OCI-LY1 (cell line): ENCODE measurements around the gene C2orf74.

Experiments used
- H2AFZ ChIP-seq: fragments of 200-600 bp; sonication (generic), shearing (Covaris generic); 2 replicates; pipeline ENCODE4 v1.6.0; 2014; ENCODE audit warnings: antibody characterized with exemption, mild to moderate bottlenecking, low read length
- H3F3A ChIP-seq: fragments of 200-600 bp; sonication (generic), shearing (Covaris generic); 2 replicates; pipeline ENCODE4 v1.6.0; 2014; ENCODE audit warnings: mild to moderate bottlenecking, antibody characterized with exemption, low read length, moderate library complexity; ENCODE audit not compliant: insufficient read depth
- H3K27ac ChIP-seq: fragments of 200-600 bp; sonication (generic); 2 replicates; pipeline ENCODE4 v1.5.1; 2014; ENCODE audit warnings: low read length, mixed run types, mild to moderate bottlenecking, low read depth; ENCODE audit not compliant: poor library complexity, severe bottlenecking
- H3K27me3 ChIP-seq: fragments of 200-600 bp; sonication (generic); 2 replicates; pipeline ENCODE4 v1.6.0; 2014; ENCODE audit warnings: antibody characterized with exemption, mild to moderate bottlenecking, low read length, moderate library complexity; ENCODE audit not compliant: insufficient read depth
- H3K36me3 ChIP-seq: fragments of 200-600 bp; sonication (generic); 2 replicates; pipeline ENCODE4 v1.6.1; 2014; ENCODE audit warnings: mild to moderate bottlenecking, antibody characterized with exemption, low read length, moderate library complexity, mixed read lengths; ENCODE audit not compliant: insufficient read depth
- H3K4me1 ChIP-seq: fragments of 200-600 bp; sonication (generic); 2 replicates; pipeline ENCODE4 v1.5.1; 2014; ENCODE audit warnings: mild to moderate bottlenecking, low read length, moderate library complexity; ENCODE audit not compliant: insufficient read depth, severe bottlenecking
- H3K4me2 ChIP-seq: fragments of 200-600 bp; sonication (generic), shearing (Covaris generic); 2 replicates; pipeline ENCODE4 v1.6.1; 2014; ENCODE audit warnings: low read length
- H3K4me3 ChIP-seq: fragments of 200-600 bp; sonication (generic); 2 replicates; pipeline ENCODE4 v1.5.1; 2014; ENCODE audit warnings: low read length, low read depth, mild to moderate bottlenecking, mixed read lengths; ENCODE audit not compliant: poor library complexity, severe bottlenecking
- H3K79me2 ChIP-seq: fragments of 200-600 bp; shearing (Covaris generic); 2 replicates; pipeline ENCODE4 v1.6.1; 2016; ENCODE audit warnings: mixed run types, low read length, mixed read lengths; ENCODE audit not compliant: insufficient read depth
- H3K9ac ChIP-seq: fragments of 200-600 bp; sonication (generic), shearing (Covaris generic); 2 replicates; pipeline ENCODE4 v1.6.1; 2014; ENCODE audit warnings: mild to moderate bottlenecking, low read length, mixed read lengths
- H3K9me2 ChIP-seq: fragments of 200-600 bp; sonication (generic), shearing (Covaris generic); 2 replicates; pipeline ENCODE4 v1.6.1; 2014; ENCODE audit warnings: low read depth, mild to moderate bottlenecking, low read length, mixed read lengths
- H3K9me3 ChIP-seq: fragments of 200-600 bp; shearing (Covaris generic); 2 replicates; pipeline ENCODE4 v1.6.1; 2014; ENCODE audit warnings: low read length, mixed read lengths
- H4K20me1 ChIP-seq: fragments of 200-600 bp; sonication (generic), shearing (Covaris generic); 2 replicates; pipeline ENCODE4 v1.6.0; 2016; ENCODE audit warnings: mild to moderate bottlenecking, low read length; ENCODE audit not compliant: insufficient read depth
- EZH2 ChIP-seq: fragments of 200-600 bp; sonication (generic), shearing (Covaris generic); IDR thresholded peaks from 2 replicates; pipeline ENCODE4 v1.8.0; 2017; ENCODE audit warnings: borderline replicate concordance, mixed run types, mild to moderate bottlenecking, antibody characterized with exemption, low read length, moderate library complexity, mixed read lengths
- TF ChIP-seq, protein P1 (sequence below): fragments of 200-600 bp; sonication (generic), shearing (Covaris generic); IDR thresholded peaks from 2 replicates; pipeline ENCODE4 v1.5.1; 2017; ENCODE audit warnings: mild to moderate bottlenecking, antibody characterized with exemption, low read length, moderate library complexity, mixed read lengths

The C2orf74 gene

DNA sequence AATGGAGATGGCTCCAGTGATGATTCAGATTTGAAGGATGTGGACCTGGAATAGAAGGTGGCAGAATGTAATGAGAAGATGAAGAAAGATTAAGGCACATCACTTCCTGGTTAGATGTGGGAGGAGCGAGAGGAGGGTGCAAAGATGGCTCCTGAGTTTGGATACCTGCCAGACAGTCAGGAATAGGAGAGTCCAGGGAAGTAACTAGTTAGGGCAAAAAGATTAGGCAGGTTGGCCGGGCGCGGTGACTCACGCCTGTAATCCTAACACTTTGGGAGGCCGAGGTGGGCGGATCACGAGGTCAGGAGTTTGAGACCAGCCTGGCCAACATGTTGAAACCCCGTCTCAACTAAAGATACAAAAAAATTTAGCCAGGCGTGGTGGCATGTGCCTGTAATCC, 5.6 kb downstream of the C2orf74 start:
- peaks cover 31% of the 10 kb centered on the region for H3K36me3 ChIP-seq
- H3K79me2 ChIP-seq, result no peaks in the 10 kb centered on the region
- H3K4me3 ChIP-seq, result no peak overlapping the region
- no peaks in the 10 kb centered on the region for H3K9me2 ChIP-seq
- no peaks in the 10 kb centered on the region for H4K20me1 ChIP-seq
- H3K9ac ChIP-seq, result no peak overlapping the region
- no peaks in the 10 kb centered on the region for H3F3A ChIP-seq
- H3K27me3 ChIP-seq, result no peaks in the 10 kb centered on the region
- no peak overlapping the region for H2AFZ ChIP-seq
- no peak overlapping the region for H3K4me2 ChIP-seq
- H3K4me1 ChIP-seq, result no peaks in the 10 kb centered on the region
- TF ChIP-seq EZH2, result no peak
- TF ChIP-seq, protein P1, sequence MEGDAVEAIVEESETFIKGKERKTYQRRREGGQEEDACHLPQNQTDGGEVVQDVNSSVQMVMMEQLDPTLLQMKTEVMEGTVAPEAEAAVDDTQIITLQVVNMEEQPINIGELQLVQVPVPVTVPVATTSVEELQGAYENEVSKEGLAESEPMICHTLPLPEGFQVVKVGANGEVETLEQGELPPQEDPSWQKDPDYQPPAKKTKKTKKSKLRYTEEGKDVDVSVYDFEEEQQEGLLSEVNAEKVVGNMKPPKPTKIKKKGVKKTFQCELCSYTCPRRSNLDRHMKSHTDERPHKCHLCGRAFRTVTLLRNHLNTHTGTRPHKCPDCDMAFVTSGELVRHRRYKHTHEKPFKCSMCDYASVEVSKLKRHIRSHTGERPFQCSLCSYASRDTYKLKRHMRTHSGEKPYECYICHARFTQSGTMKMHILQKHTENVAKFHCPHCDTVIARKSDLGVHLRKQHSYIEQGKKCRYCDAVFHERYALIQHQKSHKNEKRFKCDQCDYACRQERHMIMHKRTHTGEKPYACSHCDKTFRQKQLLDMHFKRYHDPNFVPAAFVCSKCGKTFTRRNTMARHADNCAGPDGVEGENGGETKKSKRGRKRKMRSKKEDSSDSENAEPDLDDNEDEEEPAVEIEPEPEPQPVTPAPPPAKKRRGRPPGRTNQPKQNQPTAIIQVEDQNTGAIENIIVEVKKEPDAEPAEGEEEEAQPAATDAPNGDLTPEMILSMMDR, result no peak
- no peak overlapping the region for H3K27ac ChIP-seq
- no peaks in the 10 kb centered on the region for H3K9me3 ChIP-seq

DNA sequence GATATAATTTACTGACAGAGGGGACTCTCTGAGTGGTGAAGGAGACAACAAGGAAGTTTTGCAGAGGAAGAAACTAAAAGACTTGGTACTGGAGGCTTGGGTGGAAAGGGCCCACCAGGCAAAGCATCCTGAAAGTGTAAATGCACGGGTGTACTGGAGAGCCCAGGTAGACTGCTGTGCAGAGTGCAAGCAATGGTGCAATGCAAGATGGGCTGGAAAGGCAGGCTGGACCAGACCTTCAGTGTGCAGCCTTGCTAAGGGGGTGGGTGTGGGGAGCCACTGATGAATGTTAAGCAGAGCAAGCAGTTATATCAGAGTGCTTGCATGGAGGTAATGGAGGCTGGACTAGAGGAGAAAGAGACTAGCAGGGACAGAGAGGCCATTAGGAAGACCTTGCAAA, 10.7 kb downstream of the C2orf74 start:
- Histone ChIP-seq H3K4me3 (no peak overlapping the region), H3K36me3 (no peaks in the 10 kb centered on the region; the same call in 1 of the 2 replicates), H3K9me3 (no peaks in the 10 kb centered on the region), H4K20me1 (no peaks in the 10 kb centered on the region), H3K27ac (no peak overlapping the region), H3F3A (no peaks in the 10 kb centered on the region), H3K79me2 (no peaks in the 10 kb centered on the region), H3K27me3 (no peaks in the 10 kb centered on the region), H3K4me2 (no peak overlapping the region), H2AFZ (no peak overlapping the region), H3K9me2 (no peaks in the 10 kb centered on the region), H3K9ac (no peak overlapping the region), H3K4me1 (peaks cover 8% of the 10 kb centered on the region)
- no peak for TF ChIP-seq EZH2
- TF ChIP-seq, protein P1, result no peak

DNA sequence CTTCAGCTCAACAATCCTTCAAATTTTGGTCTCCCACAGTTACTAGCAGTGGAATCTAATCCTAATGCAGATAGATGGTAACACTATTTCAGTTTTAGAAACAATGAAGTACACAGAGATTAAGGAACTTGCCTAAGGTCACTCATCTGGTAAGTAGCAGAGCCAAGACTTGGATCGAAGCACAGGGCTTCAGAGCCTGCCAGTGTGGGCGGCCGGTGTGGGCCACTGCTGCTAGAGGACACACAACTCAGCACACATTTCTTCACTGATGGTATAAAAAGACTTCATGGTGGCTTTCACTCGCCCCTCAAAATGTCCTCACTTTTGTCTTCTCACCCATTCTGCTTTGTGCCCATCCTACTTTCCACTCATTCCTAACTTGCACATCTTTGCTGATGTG, 11.1 kb downstream of the C2orf74 start:
- Histone ChIP-seq H3K9me2 (no peaks in the 10 kb centered on the region), H3K9ac (no peak overlapping the region), H3K4me2 (no peak overlapping the region), H3K27ac (no peak overlapping the region), H3K9me3 (no peaks in the 10 kb centered on the region), H3K36me3 (no peaks in the 10 kb centered on the region; the same call in 1 of the 2 replicates), H3K4me1 (peaks cover 11% of the 10 kb centered on the region), H4K20me1 (no peaks in the 10 kb centered on the region), H3K79me2 (no peaks in the 10 kb centered on the region), H3K27me3 (no peaks in the 10 kb centered on the region), H3K4me3 (no peak overlapping the region), H2AFZ (no peak overlapping the region), H3F3A (no peaks in the 10 kb centered on the region)
- TF ChIP-seq, protein P1, result no peak
- TF ChIP-seq EZH2, result no peak
